OCI-LY3 (cell line): ENCODE measurements around the gene PLD5.

ENCODE experiments used
- H2AFZ ChIP-seq: fragments of 200-600, 300-600 bp; shearing (Covaris generic); 2 replicates; pipeline ENCODE4 v1.6.0; 2014; ENCODE audit warnings: antibody characterized with exemption, low read depth, low read length
- H3K27ac ChIP-seq: fragments of 200-600, 300-600 bp; sonication (generic); 2 replicates; pipeline ENCODE4 v1.5.1; 2014; ENCODE audit warnings: mild to moderate bottlenecking, low read length, moderate library complexity, mixed read lengths
- H3K27me3 ChIP-seq: fragments of 200-600, 300-600 bp; sonication (generic); 2 replicates; pipeline ENCODE4 v1.6.1; 2014; ENCODE audit warnings: low read depth, low read length, mixed read lengths
- H3K36me3 ChIP-seq: fragments of 200-600, 300-600 bp; sonication (generic); replicated peaks from 2 replicates; pipeline ENCODE3; 2014; ENCODE audit warnings: low read depth, low read length, mixed read lengths
- H3K4me1 ChIP-seq: fragments of 300-600, 200-600 bp; sonication (generic); 2 replicates; pipeline ENCODE4 v1.6.1; 2014; ENCODE audit warnings: low read length, mixed read lengths
- H3K4me2 ChIP-seq: fragments of 200-600, 300-600 bp; sonication (generic); 2 replicates; pipeline ENCODE4 v1.6.1; 2014; ENCODE audit warnings: low read length, mixed read lengths
- H3K4me3 ChIP-seq: fragments of 300-600, 200-600 bp; sonication (generic); 2 replicates; pipeline ENCODE4 v1.5.1; 2014; ENCODE audit warnings: antibody characterized with exemption, mild to moderate bottlenecking, low read length, moderate library complexity
- H3K79me2 ChIP-seq: fragments of 300-600, 200-600 bp; shearing (Covaris generic); 2 replicates; pipeline ENCODE4 v1.6.1; 2014; ENCODE audit warnings: mild to moderate bottlenecking, low read length, mixed read lengths
- H3K9ac ChIP-seq: fragments of 300-600, 200-600 bp; shearing (Covaris generic); 2 replicates; pipeline ENCODE4 v1.6.0; 2014; ENCODE audit warnings: mild to moderate bottlenecking, low read length, moderate library complexity
- H3K9me3 ChIP-seq: fragments of 200-600, 300-600 bp; shearing (Covaris generic); 2 replicates; pipeline ENCODE4 v1.6.1; 2014; ENCODE audit warnings: low read length, mixed read lengths; ENCODE audit not compliant: insufficient read depth
- H4K20me1 ChIP-seq: fragments of 200-600, 300-600 bp; sonication (generic); 2 replicates; pipeline ENCODE4 v1.6.1; 2016; ENCODE audit warnings: low read length, mixed read lengths; ENCODE audit not compliant: insufficient read depth
- CTCF ChIP-seq: fragments of 200-600, 300-600 bp; sonication (generic); IDR thresholded peaks from 2 replicates; pipeline ENCODE4 v1.5.1; 2014; ENCODE audit warnings: antibody characterized with exemption, low read length, low read depth
- EZH2phosphoT487 ChIP-seq: fragments of 200-600 bp; shearing (Covaris generic); IDR thresholded peaks from 2 replicates; pipeline ENCODE4 v1.6.1; 2018; ENCODE audit warnings: antibody characterized with exemption, mixed run types, low read depth

The PLD5 gene

GRCh38 chr1:242086093-242086492 is 438.4 kb downstream of the PLD5 start:
- Histone ChIP-seq H3K4me2 (no peak overlapping the region), H4K20me1 (no peaks in the 10 kb centered on the region), H3K27ac (no peak overlapping the region), H3K79me2 (no peaks in the 10 kb centered on the region), H2AFZ (no peak overlapping the region), H3K4me3 (no peak overlapping the region), H3K27me3 (peaks cover 67% of the 10 kb centered on the region), H3K9ac (no peak overlapping the region), H3K4me1 (no peaks in the 10 kb centered on the region), H3K36me3 (no peaks in the 10 kb centered on the region), H3K9me3 (no peaks in the 10 kb centered on the region)
- no peak for TF ChIP-seq CTCF
- TF ChIP-seq EZH2phosphoT487 = no peak

- H3K27me3 ChIP-seq = peaks cover 54% of the 10 kb centered on the region
- no peaks in the 10 kb centered on the region for H3K9me3 ChIP-seq
- no peaks in the 10 kb centered on the region for H4K20me1 ChIP-seq
- H3K4me1 ChIP-seq = no peaks in the 10 kb centered on the region
- H3K36me3 ChIP-seq = no peaks in the 10 kb centered on the region
- no peak overlapping the region for H2AFZ ChIP-seq
- TF ChIP-seq EZH2phosphoT487 (no peak), CTCF (no peak)
- no peak overlapping the region for H3K9ac ChIP-seq
- H3K4me3 ChIP-seq = no peak overlapping the region
- no peak overlapping the region for H3K4me2 ChIP-seq
- no peak overlapping the region for H3K27ac ChIP-seq
- no peaks in the 10 kb centered on the region for H3K79me2 ChIP-seq
These were observed 440.8 kb downstream of the PLD5 start for GRCh38 chr1:242083742-242084141.

GRCh38 chr1:242081446-242081845 is 443.1 kb downstream of the PLD5 start:
- H2AFZ ChIP-seq = no peak overlapping the region
- no peaks in the 10 kb centered on the region for H3K4me1 ChIP-seq
- no peak overlapping the region for H3K9ac ChIP-seq
- H3K79me2 ChIP-seq = no peaks in the 10 kb centered on the region
- no peak overlapping the region for H3K4me3 ChIP-seq
- peaks cover 47% of the 10 kb centered on the region for H3K27me3 ChIP-seq
- no peak for TF ChIP-seq EZH2phosphoT487
- TF ChIP-seq CTCF = no peak
- no peaks in the 10 kb centered on the region for H4K20me1 ChIP-seq
- no peaks in the 10 kb centered on the region for H3K9me3 ChIP-seq
- H3K36me3 ChIP-seq = no peaks in the 10 kb centered on the region
- no peak overlapping the region for H3K27ac ChIP-seq
- H3K4me2 ChIP-seq = no peak overlapping the region

- Histone ChIP-seq H3K27me3 (peaks cover 10% of the 10 kb centered on the region; the same call in 1 of the 2 replicates), H2AFZ (no peak overlapping the region), H3K27ac (no peak overlapping the region), H3K36me3 (no peaks in the 10 kb centered on the region), H3K9ac (no peak overlapping the region), H3K4me2 (no peak overlapping the region), H3K4me1 (no peaks in the 10 kb centered on the region), H3K4me3 (no peak overlapping the region), H3K9me3 (no peaks in the 10 kb centered on the region), H4K20me1 (no peaks in the 10 kb centered on the region), H3K79me2 (no peaks in the 10 kb centered on the region)
- TF ChIP-seq EZH2phosphoT487 = no peak
- no peak for TF ChIP-seq CTCF
These were observed 458.7 kb downstream of the PLD5 start for GRCh38 chr1:242065813-242066212.
